Right renal cortex interstitium (tissue), 3 donors: ENCODE data around the gene C6orf136. TPM values are rescaled to one million over a fixed set of nuclear protein-coding genes. Genes with fewer than 3 reads are reported as not detected.
"Not testable (repeated sequence)": the region's sequence is repeated elsewhere in the genome, so short reads cannot be mapped to it uniquely, and the experiment has no call there.

Experiments used
- DNase-seq, 3 donors: peaks; one replicate each; pipeline ENCODE4 v3.0.0-alpha.2; 2013; ENCODE audit warnings: low read depth in 3 of 3, low spot score in 2 of 3
- polyA plus RNA-seq, 3 donors: library from polyadenylated mRNA; unstranded; fragments of 120-200 nt; gene quantifications; one replicate each; pipeline ENCODE4 v1.2.1, GENCODE V29; 2013; ENCODE audit not compliant: insufficient read length in 3 of 3

The C6orf136 gene
- polyA plus RNA-seq, 3 donors = 17.3 to 19.6 (median 17.5) TPM

DNA sequence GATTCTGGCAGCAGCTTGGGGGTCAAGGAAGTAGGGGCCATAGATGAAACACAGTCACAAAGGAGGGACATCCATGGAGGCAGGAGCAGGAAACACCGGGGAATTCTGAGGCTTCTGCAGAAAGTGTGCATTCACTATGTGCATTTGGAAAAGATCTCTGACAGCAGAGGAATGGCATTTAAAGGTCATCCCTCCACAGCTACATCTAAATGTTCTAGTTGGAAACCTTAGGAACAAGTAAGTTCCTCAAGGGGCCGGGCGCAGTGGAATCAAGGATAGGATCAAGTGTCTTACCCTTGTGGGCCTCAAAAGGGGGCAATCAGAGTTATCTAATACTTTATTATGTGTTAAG, 8.8 kb downstream of the C6orf136 start:
- no peak for DNase-seq

DNA sequence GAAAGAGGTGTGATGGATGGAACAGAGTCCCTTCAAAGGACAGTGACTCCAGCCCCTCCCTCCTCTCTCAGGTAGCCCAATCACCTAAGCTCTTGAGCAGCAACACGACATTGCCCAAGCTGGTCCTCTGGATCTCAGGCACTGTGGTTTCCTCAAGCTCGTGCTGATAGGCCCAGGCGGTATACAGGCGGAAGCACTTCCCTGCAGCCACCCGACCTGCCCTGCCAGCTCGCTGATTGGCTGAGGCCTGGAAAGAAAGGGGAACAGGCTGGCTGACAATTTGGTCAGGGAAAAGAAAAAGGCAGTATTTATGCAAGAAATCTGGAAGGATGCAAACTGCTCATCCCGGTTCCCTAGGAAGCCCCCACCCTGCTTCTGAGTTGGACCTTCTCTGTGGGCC, 9.6 kb downstream of the C6orf136 start:
- no peak for DNase-seq

DNA sequence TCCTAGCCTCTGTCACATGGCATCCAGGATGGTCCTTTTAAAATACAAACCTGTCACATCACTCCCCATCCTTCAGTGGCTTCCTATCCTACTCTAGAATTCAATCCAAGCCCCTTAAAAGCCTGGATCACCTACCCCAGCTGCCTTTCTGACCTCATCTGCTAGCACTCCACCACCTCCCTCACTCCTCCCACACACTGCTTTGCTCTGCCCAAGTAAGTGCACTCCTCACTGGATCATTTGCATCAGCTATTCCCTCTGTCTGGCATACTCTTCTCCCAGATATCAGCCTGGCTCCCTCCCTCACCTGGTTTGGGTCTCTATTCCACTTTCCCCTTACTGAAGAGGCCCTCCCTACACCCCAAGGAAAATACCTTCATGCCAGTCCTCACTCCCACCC, 10.5 kb downstream of the C6orf136 start:
- no peak for DNase-seq

DNA sequence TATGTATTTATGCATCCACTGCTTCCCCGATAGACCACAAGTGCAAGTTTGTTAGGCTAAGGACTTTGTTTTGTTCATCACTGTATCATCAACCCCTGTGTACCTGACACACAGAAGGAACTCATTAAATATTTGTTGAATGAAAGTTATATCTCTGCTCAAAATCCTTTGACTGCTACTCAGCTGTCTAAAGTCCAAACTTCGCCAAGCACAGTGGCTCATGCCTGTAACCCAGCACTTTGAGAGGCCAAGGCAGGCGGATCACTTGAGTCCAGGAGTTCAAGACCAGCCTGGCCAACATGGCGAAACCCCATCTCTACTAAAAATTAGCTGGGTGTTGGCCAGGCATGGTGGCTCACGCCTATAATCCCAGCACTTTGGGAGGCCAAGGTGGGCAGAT, 11.0 kb downstream of the C6orf136 start:
- DNase-seq = not testable (repeated sequence)

DNA sequence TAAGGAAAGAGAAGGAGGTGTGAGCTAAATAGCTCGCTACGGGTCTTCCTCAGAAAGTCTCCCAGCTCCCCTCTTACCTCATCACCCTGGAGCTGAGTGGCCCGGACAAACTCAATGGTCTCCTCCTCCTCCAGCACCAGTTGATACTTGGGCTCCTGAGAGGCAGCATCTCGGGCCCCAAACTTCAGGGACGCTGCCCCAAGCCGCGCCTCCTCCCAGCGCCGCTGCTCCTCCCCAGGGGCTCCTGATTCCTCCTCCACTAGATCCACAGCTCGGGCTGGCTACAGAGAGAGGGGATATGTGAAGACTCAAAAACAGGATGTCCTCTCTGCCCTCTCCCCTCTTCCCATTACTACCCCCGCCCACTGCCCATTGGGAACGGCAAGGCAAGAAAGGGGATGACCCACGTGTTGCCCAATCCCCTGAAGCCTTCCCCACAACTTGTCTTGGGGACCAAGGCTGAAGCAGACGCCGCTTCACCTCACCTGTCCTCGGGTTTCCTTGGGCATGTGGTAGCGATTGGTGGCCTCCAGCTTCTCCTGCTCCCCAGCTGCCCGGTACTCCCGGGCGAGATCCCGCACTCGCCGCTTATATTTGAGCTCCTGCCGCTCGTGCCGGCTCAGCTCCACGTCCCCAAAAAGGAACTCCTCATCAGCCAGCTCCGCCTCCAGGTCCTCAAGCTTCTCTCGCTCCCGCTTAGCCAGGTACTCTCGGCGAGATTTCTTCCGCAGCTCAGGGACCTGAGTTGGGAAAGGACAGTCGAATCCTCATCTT, 18.2 kb downstream of the C6orf136 start:
- DNase-seq = no peak

DNA sequence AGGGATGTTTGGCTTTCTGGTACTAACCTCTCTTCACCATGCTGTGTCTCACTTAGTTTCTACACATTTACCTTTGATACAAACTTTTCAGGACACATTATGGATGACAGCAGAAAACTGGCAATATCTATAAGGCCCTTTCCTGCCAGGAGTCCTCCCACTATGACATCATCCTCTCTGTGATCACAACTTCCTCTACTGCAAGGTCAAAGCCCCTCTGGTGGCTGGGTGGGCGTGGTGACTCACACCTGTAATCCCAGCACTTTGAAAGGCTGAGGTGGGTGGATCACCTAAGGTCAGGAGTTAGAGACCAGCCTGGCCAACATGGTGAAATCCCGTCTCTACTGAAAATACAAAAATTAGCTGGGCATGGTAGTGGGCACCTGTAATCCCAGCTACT, 19.4 kb downstream of the C6orf136 start:
- not testable (repeated sequence) for DNase-seq

DNA sequence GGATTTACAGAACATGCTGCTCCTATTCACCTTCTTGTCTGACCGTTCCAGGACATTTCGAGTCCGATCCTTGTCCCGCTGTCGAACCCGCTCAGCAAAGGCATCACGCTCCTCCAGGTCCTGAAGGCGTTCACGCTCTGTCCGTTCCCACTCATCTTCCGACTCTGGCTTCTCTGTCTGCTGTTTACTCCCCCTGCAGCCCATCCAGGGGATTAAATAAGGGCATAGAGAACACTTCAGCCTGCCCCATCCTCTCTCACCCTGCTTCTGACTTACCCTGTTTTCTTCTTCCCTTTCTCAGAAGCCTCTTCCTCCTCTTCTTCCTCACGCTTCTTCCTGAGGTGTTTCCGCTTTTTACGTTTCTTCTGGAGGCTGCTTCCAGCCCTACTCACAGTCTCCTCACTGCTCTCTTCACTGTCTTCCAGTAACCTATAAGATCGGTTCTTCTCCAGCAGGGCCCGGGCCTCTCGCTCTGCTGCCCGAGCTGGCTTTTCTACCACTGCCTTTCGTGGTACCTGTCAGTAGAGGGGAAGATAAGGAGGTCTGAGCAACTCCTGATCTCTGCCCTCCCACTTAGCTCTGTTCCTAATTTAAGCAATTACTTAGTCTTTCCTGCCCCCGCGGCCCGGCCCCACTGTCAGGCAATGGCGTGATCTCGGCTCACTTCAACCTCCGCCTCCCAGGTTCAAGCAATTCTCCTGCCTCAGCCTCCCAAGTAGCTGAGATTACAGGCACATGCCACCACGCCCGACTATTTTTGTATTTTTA, 24.0 kb downstream of the C6orf136 start:
- no peak for DNase-seq

DNA sequence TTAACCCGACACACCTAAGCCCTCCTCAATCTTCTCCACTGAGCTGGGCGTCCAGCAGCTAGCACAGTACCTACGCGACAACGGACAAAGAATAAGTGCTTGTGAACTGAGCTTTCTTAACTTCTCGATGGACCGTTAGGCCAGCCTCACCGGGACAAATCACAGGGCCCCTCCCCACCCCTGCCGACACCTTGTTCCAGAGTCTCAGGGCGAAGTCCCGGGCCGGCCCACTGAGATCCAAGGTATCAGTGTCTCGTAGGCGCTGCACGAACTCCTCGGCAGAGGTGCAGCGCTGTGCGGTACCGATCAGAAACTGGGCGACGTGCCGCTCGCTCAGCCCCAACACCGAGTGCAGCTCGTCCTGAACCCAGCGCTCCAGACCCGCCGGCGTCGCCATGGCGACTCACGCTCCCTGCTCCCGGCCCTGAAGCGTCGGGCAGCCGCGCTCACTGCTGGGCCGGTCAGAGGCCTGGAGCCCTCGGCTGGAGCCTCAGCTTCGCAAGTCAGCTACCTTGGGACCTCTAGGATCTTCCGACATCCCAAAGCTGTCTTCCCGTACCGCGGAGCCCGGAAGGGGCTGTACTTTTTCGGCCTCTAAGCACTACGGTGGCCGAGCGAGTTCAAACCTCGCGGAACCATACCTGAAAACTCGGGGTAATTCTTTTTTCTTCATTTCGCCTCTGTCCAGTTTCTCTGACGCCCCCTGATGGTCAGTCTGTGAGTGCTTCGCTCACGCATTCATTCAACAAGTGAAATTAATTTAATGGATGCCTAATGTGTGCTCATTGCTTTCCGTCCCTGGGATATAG, 25.7 kb downstream of the C6orf136 start, which contains the start of gene DHX16:
Gene DHX16 (minus strand): TSS at position 562 of the 809 bp plus-strand sequence. CDS start 165 bp downstream, at position 397.
- peak; percentile 96 to 98 (median 97) for DNase-seq

DNA sequence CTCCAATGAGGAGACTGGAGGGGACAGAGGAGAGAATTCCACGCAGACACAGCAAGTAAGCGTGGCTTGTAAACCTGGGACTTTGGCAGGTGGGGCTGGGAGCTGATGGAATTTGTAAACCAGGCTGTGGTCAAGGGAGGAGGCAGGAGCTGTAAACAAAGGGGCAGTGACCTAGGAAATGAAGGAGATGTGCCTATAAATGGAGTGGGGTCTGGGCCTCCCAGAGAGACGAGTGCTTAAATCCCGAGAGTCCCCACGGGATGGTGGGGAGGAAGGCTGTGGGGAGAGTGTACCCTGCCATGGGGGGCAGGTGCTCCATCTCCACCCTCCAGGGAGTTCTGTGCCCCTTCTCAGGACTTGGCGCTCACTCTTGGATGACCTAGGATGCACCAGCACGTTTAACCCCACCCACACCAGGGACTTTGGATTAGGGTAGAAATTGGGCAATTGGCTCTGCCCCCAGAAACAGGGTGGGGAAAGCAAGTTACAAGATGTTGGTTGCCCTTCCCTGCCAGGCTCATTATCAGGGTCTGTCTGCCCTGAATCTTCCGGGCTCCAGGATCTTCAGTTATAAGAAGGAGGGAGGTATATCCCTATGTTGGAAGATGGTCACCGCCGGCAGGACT, 29.8 kb downstream of the C6orf136 start:
- no peak for DNase-seq

DNA sequence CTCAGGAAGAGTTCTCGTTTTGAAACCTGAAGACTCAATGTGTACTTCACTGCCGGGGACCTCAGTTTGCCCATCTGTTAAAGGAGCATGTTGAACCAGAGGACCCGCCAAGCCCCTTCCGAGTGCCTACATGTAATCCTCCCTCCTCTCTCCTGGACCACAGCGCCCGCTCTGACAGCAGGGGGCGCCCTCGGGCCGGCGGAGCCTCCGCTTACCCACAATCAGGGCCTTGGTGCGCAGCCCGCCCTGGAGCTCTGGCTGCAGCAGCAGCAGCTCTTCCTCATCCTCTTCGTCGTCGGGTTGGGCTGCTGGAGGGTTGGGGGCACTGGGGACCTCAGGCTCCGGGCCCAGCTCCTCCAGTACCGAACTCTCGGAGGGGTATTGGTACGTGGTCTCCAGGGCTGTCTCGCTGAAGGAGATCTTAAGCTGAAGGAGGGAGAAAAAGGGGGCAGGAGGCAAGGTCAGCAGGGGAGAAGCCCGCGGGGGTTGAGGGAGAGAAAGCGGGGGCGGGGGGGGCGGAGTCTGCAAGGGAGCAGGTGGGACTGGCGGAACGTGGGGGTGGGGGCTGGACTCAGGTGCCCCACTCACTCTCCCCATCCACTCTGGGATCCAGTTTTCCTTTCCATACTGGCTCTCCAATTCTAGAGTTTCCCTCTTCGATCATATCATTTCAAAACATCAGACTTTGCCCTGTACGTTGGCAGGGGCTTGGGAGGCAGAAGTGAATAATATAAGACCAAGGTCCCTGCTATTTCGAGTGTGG, 32.2 kb downstream of the C6orf136 start:
- no peak for DNase-seq

DNA sequence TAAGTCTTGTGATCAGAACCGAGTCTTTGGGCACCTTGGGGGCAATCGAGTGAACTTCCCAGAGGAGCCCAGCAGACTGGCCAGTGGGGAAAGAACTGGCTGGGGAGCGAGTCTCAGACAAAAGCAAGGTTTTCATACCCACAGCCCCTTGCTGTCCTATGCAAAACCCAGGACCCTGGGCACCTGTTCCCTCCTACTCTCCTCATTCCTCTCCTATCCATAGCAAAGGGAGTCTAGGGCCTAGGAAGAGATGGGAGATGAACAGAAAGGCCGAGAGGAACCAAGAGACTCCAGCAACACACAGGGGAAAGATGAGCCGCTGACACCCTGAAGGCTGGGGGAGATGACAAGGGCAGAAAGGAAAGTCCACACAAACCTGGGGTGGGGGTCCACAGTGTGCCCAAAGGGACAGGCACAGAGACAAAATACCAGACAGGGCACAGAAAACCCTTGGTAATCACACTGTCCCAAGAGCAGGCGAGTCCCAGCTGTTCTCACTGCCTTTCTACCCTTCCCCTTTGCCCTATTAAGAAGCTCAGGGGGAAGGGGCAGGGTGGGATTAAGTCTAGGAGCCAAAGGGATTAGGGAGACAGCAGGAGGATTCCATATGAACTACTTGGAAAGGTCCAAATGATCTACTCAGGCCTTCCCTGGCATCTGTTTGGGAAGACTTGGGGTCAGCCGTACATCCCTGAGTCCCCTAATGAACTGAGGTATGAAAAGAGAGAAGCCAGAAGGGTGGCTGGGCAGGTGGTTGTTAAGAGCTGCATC, 33.0 kb downstream of the C6orf136 start:
- no peak for DNase-seq

DNA sequence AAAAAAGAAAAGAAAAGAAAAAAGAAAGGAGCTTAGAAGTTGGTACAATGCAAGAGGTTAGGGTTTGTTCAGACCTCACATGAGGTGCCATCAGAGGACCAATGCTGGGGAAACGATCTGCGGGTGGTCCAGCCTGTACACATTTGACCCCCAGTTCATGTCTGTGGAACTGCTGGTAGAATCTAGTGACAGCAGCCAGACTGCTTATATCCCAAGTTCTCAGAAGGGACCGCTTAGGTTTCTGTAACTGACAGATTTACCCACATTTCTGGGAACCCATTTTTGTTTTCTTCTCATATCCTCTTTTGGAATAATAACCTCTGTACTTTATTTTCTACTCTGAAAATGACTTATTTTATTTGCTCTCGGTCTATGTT, 34.8 kb downstream of the C6orf136 start:
- no peak for DNase-seq

DNA sequence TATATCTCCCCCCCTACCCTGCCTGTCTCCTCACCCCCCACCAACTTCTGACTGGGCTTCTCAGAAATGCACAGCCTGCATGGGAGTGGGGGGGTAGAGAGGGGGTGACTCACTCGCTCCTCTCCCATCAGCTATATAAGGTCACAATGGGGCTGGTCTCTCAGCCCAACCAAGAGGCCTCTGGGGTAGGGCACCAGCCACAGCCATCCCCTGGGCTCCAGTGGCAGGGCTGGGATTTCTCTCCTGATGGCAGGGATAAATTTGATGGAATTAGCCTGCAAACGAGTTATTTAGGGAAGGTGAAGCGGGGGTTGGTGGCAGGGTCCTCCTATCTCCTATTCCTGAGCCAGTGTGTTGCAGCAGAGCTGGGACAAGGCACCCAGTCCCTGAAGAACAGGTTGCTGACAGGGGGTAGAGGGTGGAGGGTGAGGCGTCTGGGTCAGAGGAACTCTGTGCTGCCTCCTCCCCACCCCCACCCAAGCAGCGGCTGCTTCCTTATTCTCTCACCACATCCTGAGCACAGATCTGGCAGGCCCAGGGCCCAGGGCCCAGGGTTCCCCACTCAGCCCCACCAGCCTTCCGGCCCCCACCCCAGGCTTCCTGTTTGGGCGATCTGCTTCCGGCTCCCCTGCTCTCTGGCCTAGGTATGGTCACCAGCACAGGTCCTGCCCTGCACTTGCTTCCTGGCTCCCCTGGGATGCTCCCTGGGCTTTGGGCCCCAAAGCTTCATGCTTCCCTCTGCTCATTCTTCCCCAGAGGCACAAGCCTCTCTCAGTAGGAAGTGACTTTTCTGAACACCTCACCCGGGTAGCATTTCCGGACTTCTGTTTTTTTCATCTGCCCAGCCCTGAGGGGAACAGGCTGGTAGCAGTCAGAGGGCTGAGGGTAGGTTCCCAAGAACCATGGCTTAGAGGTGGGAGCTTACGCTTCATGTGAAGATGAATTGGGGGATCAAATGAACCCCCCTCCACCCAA, 35.5 kb downstream of the C6orf136 start:
- DNase-seq = no peak

DNA sequence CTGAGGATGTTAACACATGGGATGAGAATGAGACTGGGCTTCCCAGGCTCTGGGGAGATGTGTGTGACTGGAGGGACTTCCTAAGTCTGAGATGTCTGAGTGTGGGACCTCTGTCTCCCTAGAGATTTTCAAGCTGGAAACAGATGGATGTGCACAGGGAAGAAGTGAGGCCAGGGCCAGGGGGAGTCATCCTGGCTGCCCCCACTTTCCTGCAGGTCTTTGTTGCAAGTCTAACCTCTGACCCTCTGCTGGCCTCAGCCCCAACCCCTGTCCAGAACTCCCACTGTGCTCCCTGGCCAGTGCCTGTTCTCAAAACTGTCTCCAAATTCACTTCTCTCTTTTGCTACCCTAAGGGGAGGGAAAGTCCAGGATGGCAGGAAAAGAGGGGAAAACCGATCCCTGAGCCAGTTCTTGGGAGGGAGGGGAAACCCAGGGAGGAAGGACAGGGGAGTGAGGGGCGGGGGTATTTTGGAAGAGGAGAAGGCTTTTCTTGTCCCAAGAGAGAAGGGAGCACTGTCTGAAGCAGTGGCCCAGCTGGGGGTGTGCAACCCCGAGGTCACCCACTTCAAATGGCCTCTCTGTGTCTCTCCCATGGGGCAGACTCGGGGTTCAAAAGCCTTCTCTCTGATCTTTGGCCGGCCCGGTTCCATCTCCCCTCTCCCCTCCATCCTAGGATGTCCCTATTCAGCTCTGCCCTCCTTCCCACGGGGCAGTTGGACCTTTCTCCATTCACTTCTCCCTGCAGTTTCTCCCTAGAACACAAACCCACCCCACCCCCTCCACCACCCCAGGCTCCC, 36.4 kb downstream of the C6orf136 start:
- DNase-seq = no peak

DNA sequence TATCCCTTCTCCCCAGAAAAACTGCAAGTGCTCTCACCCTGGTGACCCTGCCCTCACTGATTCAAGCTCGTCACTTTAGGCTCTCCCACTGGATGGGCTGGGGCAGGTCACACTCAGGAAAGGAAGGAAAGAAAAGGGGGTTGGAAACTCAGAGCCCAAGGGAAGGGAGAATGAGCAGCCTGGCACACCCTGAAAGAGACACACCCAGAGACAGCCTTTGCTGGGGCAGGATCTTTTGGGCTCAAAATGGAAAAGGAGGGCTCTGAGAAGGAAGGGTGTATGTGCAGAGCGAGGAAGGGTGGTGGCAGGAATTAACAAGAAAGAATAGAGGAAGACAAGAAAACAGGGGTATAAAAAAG, 37.0 kb downstream of the C6orf136 start:
- DNase-seq = no peak

DNA sequence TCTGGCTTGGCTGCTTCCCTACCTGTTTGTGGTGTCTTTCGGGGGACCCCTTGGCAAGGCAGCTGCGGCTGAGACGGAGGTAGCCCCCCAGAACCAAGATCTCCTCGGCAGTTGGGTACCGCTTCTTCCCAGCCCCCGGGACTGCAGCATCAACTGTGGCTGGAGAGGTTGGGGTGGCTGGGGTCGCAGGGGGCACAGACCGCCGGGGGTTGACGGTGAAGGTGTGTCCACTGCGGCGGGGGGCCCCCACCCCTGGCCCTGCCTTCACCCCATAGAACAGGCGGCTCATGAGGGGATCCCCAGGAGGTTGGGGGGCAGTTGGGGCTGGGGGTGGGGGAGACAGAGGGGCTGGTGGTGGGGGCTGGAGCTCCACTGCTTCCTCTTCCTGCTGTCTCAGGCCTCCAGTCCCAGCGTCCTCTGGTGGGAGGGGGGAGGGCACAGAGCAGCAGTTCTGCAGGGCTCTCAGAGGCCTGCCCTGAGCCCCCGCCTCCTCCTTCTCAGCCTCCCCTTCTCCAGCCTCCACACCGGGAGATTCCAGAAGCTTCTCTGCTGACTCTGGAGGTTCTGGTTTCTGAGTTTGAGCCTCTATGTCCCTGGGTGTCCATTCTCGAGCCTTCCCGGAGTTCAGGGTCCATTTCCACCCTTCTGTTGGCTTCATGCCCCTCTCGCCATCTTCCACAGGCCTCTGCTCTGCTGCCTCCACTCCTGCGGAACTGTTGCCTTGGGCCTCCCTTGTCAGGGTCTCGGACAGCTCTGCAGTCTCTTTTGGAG, 37.6 kb downstream of the C6orf136 start:
- no peak for DNase-seq
